K562 (cell line): ENCODE data around the gene OCA2. TPM values are rescaled to one million over a fixed set of nuclear protein-coding genes. Genes with fewer than 3 reads are reported as not detected.
A peak's percentile ranks its signal among the peaks of the same experiment; 100 is the strongest.

ENCODE experiments used
- ATAC-seq: fragments of 200-7000 bp; cut with Tn5 transposase; 3 replicates; pipeline ENCODE4 v1.9.1; 2020; ENCODE audit warnings: moderate library complexity
- BruUV-seq: library from RNA; stranded (reverse); fragments of 400-500 nt; replicated peaks from 2 replicates; lab custom pipeline; 2021; lab: Mats Ljungman, UMichigan
- CTCF ChIA-PET: fragments of 300-600 bp; formaldehyde crosslinking; extraction: SDS; loops from one replicate; lab custom pipeline; 2021; ENCODE audit warnings: low intra/inter-chr PET ratio; lab: Yijun Ruan, JAX
- POLR2A ChIA-PET: fragments of 300-600, 350-650 bp; sonication (Branson Sonifier 250); formaldehyde crosslinking; extraction: SDS; loops from one replicate; lab custom pipeline; 2021; ENCODE audit warnings: antibody characterized with exemption, inconsistent platforms; lab: Yijun Ruan, JAX
- DNase-seq, 4 experiments: peaks; one replicate each; pipeline versions ENCODE4 v3.0.0 to v3.0.0-alpha.2; 2011 to 2018; ENCODE audit warnings: low spot score in 3 of 4, mixed read lengths in 3 of 4; ENCODE audit errors: extremely low read depth in 1 of 4
- FAIRE-seq: peaks from 2 replicates; lab custom pipeline; 2011; peaks lifted over from hg19 to GRCh38; lab: Jason Lieb, UNC
- H2AFZ ChIP-seq: 2 replicates; pipeline ENCODE4 v1.6.0; 2011; ENCODE audit warnings: low read depth, low read length, control low read depth, inconsistent platforms
- H3K27ac ChIP-seq: fragments of 200-600 bp; 3 replicates; pipeline ENCODE4 v1.8.0; 2011; ENCODE audit warnings: low read depth, mild to moderate bottlenecking, control low read depth, inconsistent platforms, low read length, moderate library complexity, mixed read lengths; ENCODE audit errors: extremely low read depth
- H3K27me3 ChIP-seq, 2 experiments: fragments of 300-600 bp in 1 of 2; 2 replicates in 1 of 2; 3 replicates in 1 of 2; pipeline versions ENCODE4 v1.6.0 to v1.8.0; 2011; ENCODE audit warnings: inconsistent platforms in 2 of 2, low read length in 2 of 2, mild to moderate bottlenecking in 1 of 2, mixed read lengths in 1 of 2, moderate library complexity in 1 of 2; ENCODE audit not compliant: control insufficient read depth in 2 of 2, insufficient read depth in 2 of 2
- H3K36me3 ChIP-seq: fragments of 300-600 bp; 3 replicates; pipeline ENCODE4 v1.8.0; 2011; ENCODE audit warnings: mild to moderate bottlenecking, low read length, inconsistent platforms; ENCODE audit not compliant: control insufficient read depth, insufficient read depth
- H3K4me1 ChIP-seq, 2 experiments: fragments of 200-600 bp in 1 of 2; replicated peaks in 1 of 2; 2 replicates in 1 of 2; 3 replicates in 1 of 2; pipeline versions ENCODE4 v1.5.1 to v1.8.0; 2011; ENCODE audit warnings: inconsistent platforms in 2 of 2, low read length in 2 of 2, mild to moderate bottlenecking in 1 of 2, mixed read lengths in 1 of 2, moderate library complexity in 1 of 2; ENCODE audit not compliant: control insufficient read depth in 2 of 2, insufficient read depth in 2 of 2
- H3K4me2 ChIP-seq: 2 replicates; pipeline ENCODE4 v1.6.1; 2011; ENCODE audit warnings: low read length, control low read depth, inconsistent platforms, mixed read lengths; ENCODE audit not compliant: insufficient read depth
- H3K4me3 ChIP-seq: fragments of 200-600 bp; sonication (generic), shearing (Covaris generic); 2 replicates; pipeline ENCODE4 v1.5.1; 2016; ENCODE audit warnings: control low read depth, inconsistent platforms
- H3K79me2 ChIP-seq: fragments of 200-600 bp; 3 replicates; pipeline ENCODE4 v1.8.0; 2011; ENCODE audit warnings: low read length, inconsistent platforms; ENCODE audit not compliant: control insufficient read depth, insufficient read depth
- H3K9ac ChIP-seq, 2 experiments: 2 replicates each; pipeline versions ENCODE4 v1.6.0 to v1.6.1; 2011; ENCODE audit warnings: low read depth in 2 of 2, low read length in 2 of 2, control low read depth in 1 of 2, inconsistent platforms in 1 of 2, mild to moderate bottlenecking in 1 of 2, mixed read lengths in 1 of 2; ENCODE audit not compliant: insufficient read depth in 1 of 2
- H3K9me1 ChIP-seq: one replicate; pipeline ENCODE4 v1.6.0; 2011; ENCODE audit warnings: inconsistent platforms, mild to moderate bottlenecking, low read length, moderate library complexity; ENCODE audit not compliant: control insufficient read depth, insufficient read depth
- H3K9me3 ChIP-seq: replicated peaks from 2 replicates; pipeline ENCODE4 v1.5.1; 2011; ENCODE audit warnings: low read depth, low read length, inconsistent platforms; ENCODE audit not compliant: control insufficient read depth, insufficient read depth
- H4K20me1 ChIP-seq: replicated peaks from 2 replicates; pipeline ENCODE4 v1.6.1; 2011; ENCODE audit warnings: low read length, inconsistent platforms, mixed read lengths; ENCODE audit not compliant: control insufficient read depth, insufficient read depth
- CREB3 ChIP-seq: fragments of 450-650 bp; conservative IDR thresholded peaks from 2 replicates; pipeline ENCODE4 v1.6.1; 2016; ENCODE audit warnings: missing genetic modification characterization, low read depth, mild to moderate bottlenecking, missing compliant biosample characterization, moderate library complexity
- POLR2A ChIP-seq: fragments of 450-650 bp; conservative IDR thresholded peaks from 2 replicates; pipeline ENCODE4 v1.6.1; 2016
- POLR2G ChIP-seq: fragments of 200-400 bp; formaldehyde crosslinking; IDR thresholded peaks from 2 replicates; pipeline ENCODE4 v1.6.1; 2017; ENCODE audit warnings: low read depth, mild to moderate bottlenecking, antibody characterized with exemption, low read length, moderate library complexity
- WGBS: fragments of 100-300 bp; shearing (Covaris generic); methylation state at CpG from one replicate; pipeline ENCODE4 v1.1.6; 2016; ENCODE audit warnings: low coverage, mixed read lengths; ENCODE audit not compliant: insufficient coverage; ENCODE audit errors: missing lambda C conversion rate; 5-methylcytosine and 5-hydroxymethylcytosine counted together
- in situ Hi-C: fragments of 300-500 bp; cut with MboI; formaldehyde crosslinking; loops from 4 replicates; pipeline ENCODE4 v1.15.0; 2018; ENCODE audit warnings: inconsistent platforms, mixed read lengths
- intact Hi-C: fragments of 100-400 bp; cut with micrococcal nuclease; formaldehyde crosslinking; loops from 2 replicates; pipeline ENCODE4 v1.14.2; 2022
- polyA plus RNA-seq, 8 experiments: library from polyadenylated mRNA; depleted of rRNA in 4 of 8; stranded (reverse) in 5 of 8; unstranded in 3 of 8; fragments of >200 nt; fragmentation: Nextera tagmentation in 2 of 8; fragmentation: Illumina TruSeq in 1 of 8; extraction: Ambion mirVana in 2 of 8; extraction: Trizol in 1 of 8; gene quantifications; 2 replicates each; pipeline versions ENCODE4 v1.2.1 to v1.2.3, GENCODE V29; 2011 to 2014; ENCODE audit warnings: inconsistent platforms in 1 of 8, missing spikeins in 1 of 8
- total RNA-seq, 7 experiments: library from RNA; depleted of rRNA in 6 of 7; stranded (reverse); fragments of >200 nt in 6 of 7; fragmentation: Illumina TruSeq in 2 of 7; extraction: Trizol in 2 of 7; gene quantifications; 2 replicates each; pipeline versions ENCODE4 v1.2.1 to v1.2.3, GENCODE V29; 2011 to 2021; ENCODE audit warnings: low replicate concordance in 1 of 7

The OCA2 gene
- total and polyA plus RNA-seq, 9 of the 15 experiments (the other 6 are each of a cell fraction or from before 2014, with no cell fraction given) = 0.07 to 0.59 (median 0.17) TPM; not detected in 1

DNA sequence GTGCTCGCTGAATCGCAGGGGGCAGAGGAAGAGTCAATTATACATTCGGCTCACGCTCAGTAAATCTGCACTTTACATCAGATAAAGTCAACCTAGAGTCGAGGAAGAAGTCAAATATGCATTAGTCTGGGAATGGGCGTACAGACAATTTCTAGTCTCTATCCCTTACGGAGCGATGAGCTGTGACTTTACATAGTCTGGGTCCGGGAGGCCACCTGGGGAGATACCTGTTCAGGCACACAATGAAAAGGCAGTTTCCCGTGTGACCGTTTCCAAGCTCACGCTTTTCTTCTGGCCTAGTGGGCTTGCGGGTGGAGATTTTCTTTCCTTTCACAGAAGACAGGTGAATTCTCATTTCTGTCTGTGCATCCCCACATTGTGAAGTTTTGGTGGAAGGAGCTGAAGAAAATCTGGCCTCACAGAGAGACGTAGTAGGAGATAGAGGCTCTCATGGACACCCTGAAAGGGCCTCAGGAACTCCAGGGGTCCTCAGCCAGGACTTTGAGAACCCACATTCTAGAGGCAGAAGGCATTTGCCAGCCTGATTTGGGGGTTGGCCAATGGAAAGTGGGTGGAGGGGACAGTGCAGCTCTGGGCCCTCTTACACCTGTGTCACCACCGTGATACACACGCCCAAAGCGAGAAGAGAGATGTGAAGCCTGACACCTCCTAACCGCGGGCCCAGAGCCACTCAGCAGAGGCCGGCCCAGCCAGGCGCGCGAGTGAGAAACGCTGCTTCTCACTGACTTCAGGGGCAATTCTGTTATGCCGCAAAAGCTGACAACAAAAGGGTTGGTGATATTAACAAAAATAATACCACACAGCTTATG, 10.7 kb upstream of the OCA2 start:
- H3K27me3 ChIP-seq = no peaks in the 10 kb centered on the region
- FAIRE-seq = peak; percentile 46
- H3K79me2 ChIP-seq = no peaks in the 10 kb centered on the region
- no peak overlapping the region for H3K27ac ChIP-seq
- ChIA-PET POLR2A (interaction anchor here (1.2 kb wide), 2 partner anchors 8 to 31 kb away, joined by 3 read pairs; no protein-coding TSS in a partner anchor), CTCF (no interaction called here)
- intact Hi-C loops (no loop called here), in situ Hi-C loops (no loop called here)
- no TSS peak for BruUV-seq
- H3K36me3 ChIP-seq = peaks cover 39% of the 10 kb centered on the region; the same call in 2 of the 3 replicates
- no peaks in the 10 kb centered on the region; the same call in 1 of the 2 replicates for H4K20me1 ChIP-seq
- no peak overlapping the region for H3K4me3 ChIP-seq
- DNase-seq = no peak
- no peak overlapping the region for H3K9ac ChIP-seq
- ATAC-seq = peak; percentile 63
- H2AFZ ChIP-seq = no peak overlapping the region
- 76% methylated on average over 22 of the region's 25 CpGs for WGBS
- H3K4me2 ChIP-seq = no peak overlapping the region
- TF ChIP-seq CREB3 (tag) = no peak
- TF ChIP-seq POLR2G = peak; percentile 38; the same call in 1 of the 2 replicates
- 0 out of 2 replicates have a peak, but pooled peaks have one; percentile 28 for TF ChIP-seq POLR2A
- peaks cover 3% of the 10 kb centered on the region; the same call in 1 of the 2 replicates for H3K9me3 ChIP-seq
- peaks cover 0 to 3% of the 10 kb centered on the region in 2 experiments; a peak in 1 of 5 replicates for H3K4me1 ChIP-seq
- H3K9me1 ChIP-seq = no peaks in the 10 kb centered on the region
